ENCODE results near the gene RNF220.

DNA sequence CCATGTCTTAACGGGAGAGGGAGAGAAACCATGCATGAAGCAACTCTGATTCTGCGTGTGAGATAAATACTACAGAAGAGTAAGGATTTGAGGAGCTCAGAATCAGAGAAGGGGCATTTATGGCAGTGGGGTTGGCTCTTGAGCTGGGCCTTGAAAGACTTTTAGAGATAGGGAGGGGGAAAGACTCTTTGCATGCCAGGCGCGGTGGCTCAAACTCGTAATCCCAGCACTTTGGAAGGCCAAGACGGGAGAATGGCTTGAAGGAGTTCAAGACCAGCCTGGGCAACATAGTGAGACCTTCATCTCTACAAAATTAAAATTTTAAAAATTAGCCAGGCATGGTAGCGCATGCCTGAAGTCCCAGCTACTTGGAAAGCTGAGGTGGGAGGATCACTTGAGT lies 270.1 kb downstream of the RNF220 start:
- TF ChIP-seq EZH2 (IDR thresholded peaks at IDR 0.05; ENCODE audit: low read length), result no peak
- TF ChIP-seq, protein P1, sequence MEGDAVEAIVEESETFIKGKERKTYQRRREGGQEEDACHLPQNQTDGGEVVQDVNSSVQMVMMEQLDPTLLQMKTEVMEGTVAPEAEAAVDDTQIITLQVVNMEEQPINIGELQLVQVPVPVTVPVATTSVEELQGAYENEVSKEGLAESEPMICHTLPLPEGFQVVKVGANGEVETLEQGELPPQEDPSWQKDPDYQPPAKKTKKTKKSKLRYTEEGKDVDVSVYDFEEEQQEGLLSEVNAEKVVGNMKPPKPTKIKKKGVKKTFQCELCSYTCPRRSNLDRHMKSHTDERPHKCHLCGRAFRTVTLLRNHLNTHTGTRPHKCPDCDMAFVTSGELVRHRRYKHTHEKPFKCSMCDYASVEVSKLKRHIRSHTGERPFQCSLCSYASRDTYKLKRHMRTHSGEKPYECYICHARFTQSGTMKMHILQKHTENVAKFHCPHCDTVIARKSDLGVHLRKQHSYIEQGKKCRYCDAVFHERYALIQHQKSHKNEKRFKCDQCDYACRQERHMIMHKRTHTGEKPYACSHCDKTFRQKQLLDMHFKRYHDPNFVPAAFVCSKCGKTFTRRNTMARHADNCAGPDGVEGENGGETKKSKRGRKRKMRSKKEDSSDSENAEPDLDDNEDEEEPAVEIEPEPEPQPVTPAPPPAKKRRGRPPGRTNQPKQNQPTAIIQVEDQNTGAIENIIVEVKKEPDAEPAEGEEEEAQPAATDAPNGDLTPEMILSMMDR (optimal IDR thresholded peaks at IDR 0.05 in 1 of 3, IDR thresholded peaks at IDR 0.05 in 1 of 3, conservative IDR thresholded peaks at IDR 0.05 in 1 of 3; ENCODE audit: extremely low read depth in 1 of 3, insufficient read depth in 2 of 3, low read length in 3 of 3), result no peak
